ENCODE measurements around the gene MMP28.

Gene MMP28, protein sequence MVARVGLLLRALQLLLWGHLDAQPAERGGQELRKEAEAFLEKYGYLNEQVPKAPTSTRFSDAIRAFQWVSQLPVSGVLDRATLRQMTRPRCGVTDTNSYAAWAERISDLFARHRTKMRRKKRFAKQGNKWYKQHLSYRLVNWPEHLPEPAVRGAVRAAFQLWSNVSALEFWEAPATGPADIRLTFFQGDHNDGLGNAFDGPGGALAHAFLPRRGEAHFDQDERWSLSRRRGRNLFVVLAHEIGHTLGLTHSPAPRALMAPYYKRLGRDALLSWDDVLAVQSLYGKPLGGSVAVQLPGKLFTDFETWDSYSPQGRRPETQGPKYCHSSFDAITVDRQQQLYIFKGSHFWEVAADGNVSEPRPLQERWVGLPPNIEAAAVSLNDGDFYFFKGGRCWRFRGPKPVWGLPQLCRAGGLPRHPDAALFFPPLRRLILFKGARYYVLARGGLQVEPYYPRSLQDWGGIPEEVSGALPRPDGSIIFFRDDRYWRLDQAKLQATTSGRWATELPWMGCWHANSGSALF

DNA sequence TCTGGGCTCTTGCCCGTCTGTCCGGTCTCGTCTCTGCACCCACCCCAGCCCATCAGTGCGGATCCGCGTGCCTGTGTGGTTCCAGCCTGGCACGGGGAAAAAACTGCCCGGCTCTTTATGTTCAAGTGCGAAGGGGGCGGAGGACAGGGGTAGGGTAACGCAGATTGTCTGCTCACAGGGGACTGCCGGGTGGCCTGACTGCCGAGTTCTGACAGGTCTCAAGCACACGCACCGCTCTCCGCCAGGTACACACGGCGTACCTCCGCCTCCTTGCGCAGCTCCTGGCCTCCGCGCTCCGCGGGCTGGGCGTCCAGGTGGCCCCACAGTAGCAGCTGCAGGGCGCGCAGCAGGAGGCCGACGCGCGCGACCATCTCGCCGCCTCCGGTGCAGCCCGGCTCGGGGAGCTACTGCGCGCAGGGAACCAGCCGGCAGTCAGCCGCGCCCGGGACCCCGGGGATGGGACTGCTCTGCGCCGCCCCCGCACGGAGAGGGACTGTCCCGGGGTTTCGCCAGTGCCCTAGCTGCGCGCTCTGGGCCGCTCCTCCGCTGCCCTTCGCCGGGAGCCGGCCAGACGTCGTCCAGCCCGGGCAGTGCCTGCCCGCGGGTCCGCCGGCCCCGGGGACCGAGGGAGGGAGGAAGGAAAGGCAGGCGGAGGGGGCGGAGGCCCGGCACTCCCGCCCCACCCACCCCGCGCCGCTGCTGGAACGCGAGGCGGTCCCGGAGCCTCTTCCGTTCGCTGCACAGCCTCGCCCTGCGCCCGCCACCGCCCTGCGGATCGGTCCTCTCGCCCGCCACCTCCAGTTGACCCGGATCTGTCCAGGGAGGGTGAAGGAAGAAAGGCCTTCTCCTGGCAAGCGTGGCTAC, at the start of gene MMP28:
Gene MMP28, minus strand, starts transcription at position 635 of the 864 bp plus-strand sequence. Its CDS starts 264 bp downstream, at position 371.
- DNase-seq = no peak

DNA sequence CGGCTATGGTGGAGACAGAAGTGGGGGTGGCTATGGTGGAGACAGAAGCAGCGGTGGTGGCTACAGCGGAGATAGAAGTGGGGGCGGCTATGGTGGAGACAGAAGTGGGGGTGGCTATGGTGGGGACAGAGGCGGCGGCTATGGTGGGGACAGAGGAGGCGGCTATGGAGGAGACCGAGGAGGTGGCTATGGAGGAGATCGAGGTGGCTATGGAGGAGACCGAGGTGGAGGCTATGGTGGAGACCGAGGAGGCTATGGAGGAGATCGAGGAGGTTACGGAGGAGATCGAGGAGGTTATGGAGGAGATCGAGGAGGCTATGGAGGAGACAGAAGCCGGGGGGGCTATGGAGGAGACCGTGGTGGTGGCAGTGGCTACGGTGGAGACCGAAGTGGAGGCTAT, 49.1 kb upstream of the MMP28 start:
- no peak for DNase-seq

DNA sequence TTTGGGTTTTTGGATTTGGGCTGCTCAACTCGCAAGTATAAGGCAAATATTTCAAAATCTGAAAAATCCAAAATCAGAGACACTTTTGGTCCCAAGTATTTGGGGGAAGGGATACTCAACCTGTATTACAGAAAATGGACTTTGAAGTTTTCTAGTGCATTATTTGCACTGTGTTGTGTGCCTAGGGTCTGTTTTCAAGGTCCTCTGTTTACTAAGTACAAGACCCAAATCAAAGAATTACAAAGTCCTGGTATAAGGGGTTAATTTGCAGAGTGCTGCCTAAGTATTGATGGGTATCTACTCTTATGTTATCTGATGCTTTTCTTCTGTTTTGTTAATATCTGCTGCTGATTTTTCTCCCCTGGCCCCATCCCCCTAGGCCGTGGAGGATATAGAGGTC, 48.3 kb upstream of the MMP28 start:
- DNase-seq = no peak

DNA sequence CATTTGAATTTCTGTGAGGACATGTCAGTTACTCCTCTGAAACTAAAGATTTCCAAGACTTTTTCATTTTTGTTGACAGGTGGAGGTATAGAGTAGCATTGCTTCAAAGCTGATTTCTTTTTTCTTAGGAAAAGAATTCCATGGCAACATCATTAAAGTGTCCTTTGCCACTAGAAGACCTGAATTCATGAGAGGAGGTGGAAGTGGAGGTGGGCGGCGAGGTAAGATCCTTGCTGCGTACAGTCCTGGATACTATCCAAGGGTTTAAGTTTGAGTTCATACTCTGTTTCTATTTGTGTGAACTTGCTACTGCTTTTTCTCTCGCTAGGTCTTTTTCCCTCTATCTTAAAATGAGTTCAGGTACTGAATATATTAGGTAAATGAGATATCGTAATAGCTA, 46.8 kb upstream of the MMP28 start:
- DNase-seq = no peak

DNA sequence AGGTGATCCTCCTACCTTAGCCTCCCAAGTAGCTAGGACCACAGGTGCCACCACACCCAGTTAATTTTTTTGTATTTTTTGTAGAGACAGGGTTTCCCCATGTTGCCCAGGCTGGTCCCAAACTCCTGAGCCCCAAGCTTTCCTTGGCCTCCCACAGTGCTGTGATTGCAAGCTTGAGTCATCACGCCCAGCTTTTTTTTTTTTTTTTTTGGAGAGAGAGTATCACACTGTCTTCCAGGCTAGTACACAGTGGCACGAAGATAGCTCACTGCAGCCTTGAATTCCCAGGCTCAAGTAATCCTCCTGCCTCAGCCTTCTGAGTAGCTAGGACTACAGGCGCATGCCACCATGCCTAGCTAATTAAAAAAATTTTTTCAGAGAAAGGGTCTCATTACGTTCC, 46.1 kb upstream of the MMP28 start:
- no peak for DNase-seq

DNA sequence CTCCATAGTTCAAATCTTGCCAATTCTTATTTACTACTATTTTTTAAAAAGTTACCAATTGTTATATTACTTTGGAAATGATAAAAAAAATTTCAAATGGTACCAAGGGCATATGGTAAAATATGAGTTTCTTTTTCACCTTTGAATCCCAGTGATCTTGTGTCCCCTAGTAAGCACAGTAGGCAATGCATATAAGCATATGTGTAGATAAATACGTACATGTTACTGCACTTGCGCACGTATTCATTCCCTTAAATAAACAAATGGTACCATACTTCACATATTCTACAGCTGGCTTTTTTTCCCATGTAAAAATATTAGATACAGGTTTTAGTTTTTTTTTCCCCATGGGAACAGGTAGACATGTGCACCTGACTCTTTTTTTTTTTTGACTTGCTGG, 45.7 kb upstream of the MMP28 start:
- DNase-seq = no peak

DNA sequence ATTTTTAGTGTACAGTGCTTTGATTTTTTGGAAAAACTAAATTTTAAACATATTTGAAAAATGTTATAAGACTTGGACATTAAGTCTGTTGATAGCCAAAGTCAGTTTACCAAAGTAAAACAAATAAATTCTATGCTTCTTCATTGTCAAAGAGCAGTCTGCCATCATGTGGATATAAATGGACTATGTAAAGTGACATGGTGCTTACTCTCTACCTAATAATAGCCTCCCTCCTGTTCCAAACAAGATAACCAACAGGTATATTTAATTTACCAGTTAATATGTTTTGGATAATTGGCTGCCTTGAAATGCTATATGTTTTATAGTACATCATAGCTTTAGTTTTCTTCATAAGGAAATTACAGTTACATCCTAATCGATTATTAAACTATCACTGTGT, 29.8 kb upstream of the MMP28 start:
- no peak for DNase-seq

DNA sequence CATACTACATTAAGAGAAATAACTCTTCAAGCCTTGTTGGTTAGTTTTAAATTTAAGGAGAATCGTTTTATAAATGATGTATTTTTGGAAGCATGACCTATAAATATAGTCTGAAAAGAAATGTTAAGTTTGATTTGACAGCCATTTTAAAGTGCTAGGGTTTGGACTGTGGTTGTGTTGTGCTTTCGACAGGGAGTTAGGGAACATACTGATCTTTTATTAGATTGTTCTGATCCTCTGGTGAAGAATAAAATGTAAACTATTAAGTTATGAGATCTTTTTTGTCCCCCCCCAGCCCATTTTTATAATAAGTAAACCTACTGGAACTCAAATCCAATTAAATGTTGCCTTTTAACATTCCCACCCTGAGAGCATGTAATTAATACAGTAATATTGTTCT, 25.9 kb upstream of the MMP28 start:
- no peak for DNase-seq

DNA sequence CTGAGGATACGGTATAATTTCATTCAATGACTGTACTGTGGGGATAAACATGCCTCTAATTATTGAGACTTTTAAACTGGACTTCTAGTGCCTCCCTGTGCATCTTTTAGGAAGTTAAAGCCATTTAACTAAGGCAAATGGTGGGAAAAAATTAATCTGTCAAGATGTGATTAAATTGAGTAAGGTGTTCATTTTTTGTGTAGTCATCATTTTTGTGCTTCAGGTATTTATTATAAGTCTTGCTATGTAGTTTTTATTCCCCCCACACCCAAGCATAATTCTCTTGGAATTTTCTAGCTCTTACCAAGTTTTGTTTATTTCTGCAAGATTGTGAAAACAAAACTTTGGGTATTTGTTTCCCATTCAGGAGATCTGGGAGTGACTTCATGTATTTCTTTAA, 24.0 kb upstream of the MMP28 start:
- DNase-seq = no peak

DNA sequence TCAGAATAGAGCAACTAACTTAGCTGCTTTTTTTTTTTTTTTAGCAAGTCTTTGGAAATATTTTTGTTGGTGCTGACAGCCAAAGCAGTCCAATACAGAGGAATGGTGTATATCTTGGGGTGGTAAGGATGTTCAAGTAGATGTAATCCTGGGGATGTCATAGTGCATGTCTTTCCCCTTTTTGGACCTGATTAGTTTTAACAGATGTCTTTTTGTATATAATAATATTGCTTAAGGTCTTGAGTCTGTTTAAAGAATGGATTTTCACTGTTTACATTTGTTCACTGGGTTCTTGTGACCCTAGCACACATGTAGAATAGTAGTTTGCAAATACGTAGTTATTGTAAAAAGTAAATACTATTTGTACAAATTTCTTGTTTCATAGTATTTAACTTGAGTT, 21.8 kb upstream of the MMP28 start:
- DNase-seq = no peak

DNA sequence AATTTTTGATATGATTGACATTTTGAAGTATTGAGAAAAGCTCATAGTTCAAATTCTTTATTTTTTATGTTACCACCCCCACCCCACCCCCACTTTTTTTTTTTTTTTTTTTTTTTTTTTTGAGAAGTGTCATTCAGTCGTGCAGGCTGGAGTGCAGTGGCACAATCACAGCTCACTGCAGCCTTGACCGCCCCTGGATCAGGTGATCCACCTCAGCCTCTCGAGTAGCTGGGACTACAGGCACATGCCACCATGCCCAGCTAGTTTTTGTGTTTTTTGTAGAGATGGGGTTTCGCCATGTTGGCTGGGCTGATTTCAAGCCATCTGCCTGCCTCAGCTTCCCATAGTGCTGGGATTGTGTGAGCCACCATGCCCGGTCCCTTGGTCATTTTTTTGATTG, 21.3 kb upstream of the MMP28 start:
- DNase-seq = no peak

DNA sequence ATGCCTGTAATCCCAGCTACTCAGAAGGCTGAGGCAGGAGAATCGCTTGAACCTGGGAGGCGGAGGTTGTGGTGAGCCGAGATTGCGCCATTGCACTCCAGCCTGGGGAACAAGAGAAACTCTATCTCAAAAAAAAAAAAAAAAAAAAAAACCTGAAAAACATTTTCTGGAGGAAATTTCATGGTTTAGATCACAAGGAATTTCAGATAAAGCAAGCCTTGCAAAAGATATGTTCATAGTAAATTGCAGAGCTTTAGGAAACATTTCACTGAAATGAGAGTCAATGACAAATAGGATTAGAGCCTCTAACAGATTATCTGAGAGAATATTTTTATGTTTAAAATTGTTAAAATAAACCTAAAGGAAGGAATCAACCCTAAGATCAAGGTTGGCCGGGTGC, 17.0 kb upstream of the MMP28 start:
- DNase-seq = no peak

DNA sequence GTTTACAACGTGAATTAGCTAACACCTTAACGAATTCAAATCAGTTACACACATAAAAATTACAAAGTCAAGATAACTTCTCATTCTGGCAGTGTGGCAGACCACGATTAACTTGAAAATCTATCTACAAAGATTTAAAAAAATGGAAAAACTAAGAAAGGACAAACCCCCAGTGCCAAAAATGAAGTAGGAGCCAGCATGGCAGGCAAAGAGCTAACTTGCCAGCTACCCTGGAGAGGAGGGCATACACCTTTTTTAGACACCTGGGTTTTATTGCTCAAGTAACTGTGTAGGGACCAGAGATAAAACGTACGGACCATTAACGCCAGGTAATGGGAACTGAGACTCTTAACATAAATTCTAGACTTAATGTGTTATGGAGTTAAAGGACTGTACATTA, 16.3 kb upstream of the MMP28 start:
- no peak for DNase-seq

DNA sequence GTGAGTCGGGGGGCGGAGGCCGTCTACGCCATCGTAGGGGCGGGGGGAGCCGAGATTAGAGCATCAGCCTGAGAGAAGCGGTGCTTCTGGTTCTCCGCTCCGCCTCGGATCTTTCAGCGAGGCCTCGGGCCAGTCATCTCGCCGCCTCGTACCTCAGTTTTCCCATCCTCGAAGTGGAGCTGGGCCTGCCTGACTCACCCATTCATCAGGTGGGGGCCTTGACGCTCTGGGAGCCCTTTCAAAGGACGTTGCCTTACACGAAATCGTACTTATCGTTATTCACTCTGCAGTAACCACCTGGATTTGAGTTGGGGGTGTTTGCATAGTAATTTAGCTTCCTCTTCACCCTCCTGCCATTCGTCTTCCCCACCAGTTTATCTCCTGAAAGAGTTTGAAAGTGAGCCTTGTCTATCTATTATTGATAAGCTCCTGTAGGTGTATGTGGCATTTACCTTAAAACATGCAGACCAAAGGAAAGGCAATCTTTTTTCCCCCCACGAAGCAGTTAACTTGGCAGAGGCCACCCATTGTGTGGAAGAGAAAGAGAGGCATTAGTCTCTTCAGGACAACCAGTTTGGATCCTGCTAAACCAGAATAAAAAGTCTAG, 14.5 kb upstream of the MMP28 start:
- DNase-seq = no peak

DNA sequence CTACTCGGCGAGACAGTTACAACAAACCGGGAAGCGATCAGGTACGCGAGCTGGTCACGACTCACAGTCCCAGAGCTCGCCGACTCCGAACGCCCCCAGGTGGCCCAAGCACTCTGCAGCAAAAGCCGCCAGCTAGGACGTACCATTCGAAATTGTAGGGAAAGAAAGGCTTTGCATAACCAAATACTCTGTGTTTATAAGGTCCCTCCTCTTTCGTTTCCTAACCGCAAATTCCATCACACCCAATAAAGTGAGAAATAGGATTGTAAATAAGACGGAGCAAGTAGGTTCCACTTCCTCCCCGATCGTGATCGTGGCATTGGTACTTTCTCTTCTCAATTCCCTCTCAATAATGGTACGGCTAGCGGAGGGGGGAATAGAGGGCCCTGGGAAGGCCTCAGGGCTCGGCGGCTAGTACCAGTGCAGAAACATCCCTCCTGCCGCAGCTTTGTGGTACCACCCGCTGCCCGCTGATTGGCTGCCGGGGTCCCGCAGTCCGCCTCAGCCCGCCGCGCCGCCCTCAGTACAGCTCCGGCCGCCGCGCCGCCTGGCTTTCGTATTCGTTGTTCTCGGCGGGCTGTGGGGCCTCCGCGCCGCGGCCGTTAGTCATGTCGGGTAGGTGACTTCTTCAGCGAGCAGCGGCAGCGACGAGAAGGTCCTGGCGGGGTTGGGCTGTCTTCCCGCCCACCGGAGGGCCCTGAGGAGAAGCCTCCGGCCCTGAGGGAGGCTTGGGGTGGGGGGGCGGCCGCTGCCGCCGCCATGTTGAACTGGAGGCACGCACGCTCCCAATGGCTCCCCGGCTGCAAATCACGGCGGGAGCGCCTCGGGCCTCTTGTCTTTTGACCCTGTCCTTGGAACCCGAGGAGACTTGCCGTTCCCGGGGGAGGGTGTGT, 13.8 kb upstream of the MMP28 start, which contains the start of gene TAF15:
Gene TAF15, plus strand, starts transcription at position 523 of the 893 bp plus-strand sequence. Its CDS starts 86 bp downstream, at position 609.
- DNase-seq = peak; percentile 98

DNA sequence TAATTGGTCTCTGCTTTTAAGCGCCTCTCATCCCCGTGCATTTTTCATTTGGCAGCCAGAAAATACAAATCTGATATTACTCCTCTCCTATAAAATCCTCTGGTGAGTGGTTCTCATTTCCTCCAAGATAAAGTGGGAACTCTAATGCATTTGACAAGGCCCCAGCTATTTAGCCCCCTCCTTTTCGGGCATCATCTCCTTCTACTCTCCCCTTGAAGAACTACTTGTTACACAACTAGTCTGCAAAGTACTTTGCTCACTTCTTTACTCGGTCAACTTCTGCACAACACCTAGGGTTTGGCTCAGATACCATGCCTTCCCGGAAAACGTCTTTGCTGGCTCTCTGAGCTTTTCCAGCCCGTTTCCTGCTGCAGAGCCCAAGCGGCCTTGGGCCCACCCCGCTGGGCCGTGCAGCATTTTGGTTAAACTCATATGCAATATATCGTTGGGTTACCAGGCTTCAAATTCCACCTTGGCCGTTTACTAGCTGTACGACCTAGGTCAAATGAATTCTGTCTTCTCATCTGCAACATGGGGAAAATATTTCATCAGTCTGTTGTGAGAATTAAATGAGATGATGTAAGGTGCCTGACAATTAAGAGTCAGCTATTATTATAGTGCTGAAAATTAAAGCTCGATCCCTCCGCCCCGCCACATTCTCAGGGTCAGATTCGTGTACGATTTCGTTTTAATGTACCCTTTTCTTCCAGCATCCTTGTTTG, 13.0 kb upstream of the MMP28 start:
- no peak for DNase-seq

DNA sequence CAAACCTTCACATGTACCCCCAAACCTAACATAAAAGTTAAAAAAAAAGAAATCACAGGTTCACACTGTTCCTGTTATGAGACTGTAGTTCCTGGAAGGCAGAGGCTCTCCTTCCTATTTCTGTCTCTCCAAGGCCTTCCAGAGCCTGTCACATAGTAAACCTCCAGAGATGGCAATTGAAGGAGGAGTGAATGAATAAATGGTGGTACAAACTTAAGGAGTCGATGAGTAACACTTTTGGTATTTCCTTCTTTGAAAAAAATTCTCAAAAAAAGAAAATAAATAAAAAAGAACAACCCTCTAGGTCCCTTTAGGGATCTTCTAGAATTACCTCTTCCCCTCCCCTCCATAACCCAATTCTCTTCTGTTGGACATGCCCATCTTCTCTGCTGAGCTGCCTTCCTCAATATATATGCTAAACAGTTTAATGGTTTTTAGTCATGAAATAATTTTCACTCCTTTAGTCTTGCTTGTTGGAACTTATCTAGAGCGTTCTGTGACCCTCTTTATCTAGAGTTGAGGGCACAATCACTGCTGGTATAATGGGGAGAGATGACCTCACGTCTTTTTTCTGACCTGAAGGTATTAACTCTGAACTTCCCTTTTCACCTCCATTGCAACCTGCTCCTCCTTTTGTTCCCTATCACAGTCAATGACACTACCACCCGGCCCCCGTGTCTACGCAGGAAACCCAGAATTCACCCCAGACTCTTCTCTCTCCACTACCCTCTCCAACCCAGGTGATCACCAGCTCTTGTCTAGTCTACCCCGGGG, 12.1 kb upstream of the MMP28 start:
- DNase-seq = no peak

DNA sequence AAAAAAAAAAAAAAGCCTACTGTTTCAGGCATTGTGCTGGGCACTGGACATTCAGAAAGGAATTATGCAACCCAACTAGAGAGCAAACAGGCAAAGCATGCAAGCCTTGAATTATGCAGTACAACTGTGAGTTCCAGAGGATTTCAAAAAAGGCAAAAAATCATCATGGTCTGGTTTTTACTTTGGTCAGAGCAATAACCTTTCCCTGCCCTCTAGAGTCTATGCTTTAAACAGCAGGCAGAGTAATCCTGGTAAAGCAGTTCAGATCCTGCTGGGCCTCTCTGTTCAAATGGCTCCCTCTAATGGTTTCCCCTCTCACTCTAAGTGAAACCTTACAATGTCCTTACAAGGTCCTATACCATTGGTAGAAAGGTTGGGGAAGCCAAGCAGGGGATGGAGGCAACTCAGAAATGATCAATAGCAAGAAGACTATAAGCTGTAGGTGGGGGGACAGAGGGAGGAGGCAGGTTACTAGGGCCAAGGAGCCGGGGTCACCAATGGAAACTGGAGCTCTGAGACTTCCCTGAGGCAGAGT, 9.3 kb upstream of the MMP28 start:
- peak; percentile 51 for DNase-seq

DNA sequence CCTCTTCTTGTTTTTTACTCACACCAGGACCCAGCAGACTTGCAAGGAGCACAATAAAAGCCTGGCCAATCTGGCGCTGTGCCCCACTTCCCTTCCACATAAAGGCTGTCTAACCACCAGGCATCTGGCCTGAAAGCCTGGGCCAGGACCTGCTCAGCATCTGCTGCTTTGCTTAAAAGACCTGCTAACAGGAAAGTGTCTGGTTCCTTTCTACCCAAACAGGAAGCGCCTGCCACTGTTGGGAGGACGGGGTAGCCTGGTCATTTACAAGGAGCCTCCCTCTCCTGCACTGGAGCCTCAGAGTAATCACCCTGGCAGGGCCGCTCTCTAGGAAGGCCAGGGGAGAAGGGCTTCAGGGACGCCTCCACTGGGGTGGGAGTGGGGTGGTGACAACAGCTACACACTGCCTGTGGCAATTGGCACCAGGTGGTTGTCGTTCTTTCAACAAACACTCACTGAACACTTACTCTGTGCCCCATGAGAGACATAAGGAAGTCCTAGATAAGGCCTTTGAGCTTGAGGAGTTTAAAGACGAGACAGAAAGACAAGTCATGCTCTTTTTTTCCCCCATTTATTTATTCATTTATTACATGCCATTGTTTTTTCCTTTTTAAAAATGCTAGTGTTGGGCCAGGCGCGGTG, 6.3 kb upstream of the MMP28 start:
- no peak for DNase-seq

DNA sequence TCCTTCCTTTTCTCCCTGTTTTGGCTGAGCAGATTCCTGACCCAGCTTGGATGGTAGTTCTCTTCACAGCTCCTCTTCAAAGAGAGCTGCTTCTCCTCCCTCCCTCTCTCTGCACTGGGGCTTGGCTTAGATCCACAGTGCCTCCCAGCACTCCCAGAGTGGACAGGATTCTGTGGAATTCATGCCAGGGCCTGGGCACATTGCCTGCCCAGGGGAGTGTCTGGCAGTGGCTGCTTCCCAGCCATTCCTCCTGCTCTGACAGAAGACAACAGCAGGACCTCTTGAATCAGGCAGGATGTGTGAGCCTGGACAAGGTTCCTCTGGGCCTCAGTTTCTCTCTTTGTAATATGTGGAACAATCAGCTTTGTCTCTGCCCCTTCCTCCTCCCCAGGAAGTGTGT, 4.5 kb upstream of the MMP28 start:
- DNase-seq = no peak

Measured in NCI-H2081 treated with DMSO at 0.1 percent for 48 hours (cell line).